ENCODE measurements around the gene ITGB1. TPM values are rescaled to one million over a fixed set of nuclear protein-coding genes. Genes with fewer than 3 reads are reported as not detected.

The ITGB1 gene
- total and polyA plus RNA-seq, 2 of the 8 experiments (the other 6 are each of a cell fraction or from before 2014, with no cell fraction given): 82.7 to 321 TPM

- TF ChIP-seq CTCF (IDR thresholded peaks at IDR 0.05; ENCODE audit: control extremely low read depth in 1 of 3, insufficient read depth in 1 of 3, low read depth in 1 of 3, low read length in 3 of 3): no peak
- TF ChIP-seq RXRA (IDR thresholded peaks at IDR 0.05; ENCODE audit: insufficient read depth, low read depth, low read length): no peak
- TF ChIP-seq, protein P1, sequence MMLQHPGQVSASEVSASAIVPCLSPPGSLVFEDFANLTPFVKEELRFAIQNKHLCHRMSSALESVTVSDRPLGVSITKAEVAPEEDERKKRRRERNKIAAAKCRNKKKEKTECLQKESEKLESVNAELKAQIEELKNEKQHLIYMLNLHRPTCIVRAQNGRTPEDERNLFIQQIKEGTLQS (IDR thresholded peaks at IDR 0.05; ENCODE audit: insufficient read depth, low read depth, low read length): no peak
- no peak for TF ChIP-seq BACH1 (IDR thresholded peaks at IDR 0.05; ENCODE audit: low read length)
- peak; percentile 38; the same call in 1 of the 2 replicates for TF ChIP-seq USF2 (IDR thresholded peaks at IDR 0.05; ENCODE audit: low read length)
- TF ChIP-seq HDAC2 (IDR thresholded peaks at IDR 0.05; ENCODE audit: borderline replicate concordance in 1 of 2, low read depth in 2 of 2, low read length in 2 of 2): peak in 1 of 2 experiments; percentile 67; a peak in 1 of 4 replicates
- peak; percentile 45 for TF ChIP-seq E2F6 (IDR thresholded peaks at IDR 0.05)
- TF ChIP-seq CTBP2 (IDR thresholded peaks at IDR 0.05; ENCODE audit: borderline replicate concordance, insufficient read depth, insufficient read length, low read length): no peak
- no peak for TF ChIP-seq MAFK (IDR thresholded peaks at IDR 0.05; ENCODE audit: low read depth, low read length)
- peak; percentile 70; the same call in 1 of the 2 replicates for TF ChIP-seq TEAD4 (IDR thresholded peaks at IDR 0.05; ENCODE audit: low read depth, low read length)
- TF ChIP-seq RBBP5 (IDR thresholded peaks at IDR 0.05; ENCODE audit: borderline replicate concordance, low read depth, low read length): peak; percentile 79; the same call in 1 of the 2 replicates
- TF ChIP-seq HDAC6 (IDR thresholded peaks at IDR 0.05; ENCODE audit: low read depth, low read length): no peak
- TF ChIP-seq RAD21 (IDR thresholded peaks at IDR 0.05 in 1 of 2, conservative IDR thresholded peaks at IDR 0.05 in 1 of 2; ENCODE audit: low read depth in 2 of 2, low read length in 2 of 2): no peak
- TF ChIP-seq EP300 (IDR thresholded peaks at IDR 0.05; ENCODE audit: borderline replicate concordance in 1 of 2, low read depth in 2 of 2, low read length in 2 of 2): no peak
- TF ChIP-seq NRF1 (IDR thresholded peaks at IDR 0.05; ENCODE audit: low read depth, low read length): no peak
- no peak for TF ChIP-seq ZNF274 (IDR thresholded peaks at IDR 0.05; ENCODE audit: borderline replicate concordance, extremely low read depth, low read length)
Measured at GRCh38 chr10:32958085-32959005, at the start of gene ITGB1 (continued).

All from H1 (cell line).